Tibial nerve (tissue), 4 donors: Measurements from ENCODE around the gene SPATC1L. TPM values are rescaled to one million over a fixed set of nuclear protein-coding genes. Genes with fewer than 3 reads are reported as not detected.
A peak's percentile ranks its signal among the peaks of the same experiment; 100 is the strongest.

Experiments
- DNase-seq, 2 donors: peaks; one replicate each; pipeline ENCODE4 v3.0.0-alpha.2; 2019; ENCODE audit warnings: low spot score in 2 of 2
- H3K27ac ChIP-seq, 4 donors: fragments of 200-600 bp; sonication (generic) in 3 of 4; one replicate each; pipeline ENCODE4 v1.5.1; 2017 to 2019; ENCODE audit warnings: mild to moderate bottlenecking in 1 of 4
- H3K27me3 ChIP-seq, 2 donors: fragments of 200-600 bp; sonication (generic) in 1 of 2; one replicate each; pipeline versions ENCODE4 v1.5.1 to v1.6.0; 2017 to 2019
- H3K36me3 ChIP-seq, 3 donors: fragments of 200-600 bp; sonication (generic); one replicate each; pipeline ENCODE4 v1.5.1; 2018 to 2019
- H3K4me1 ChIP-seq, 4 donors: fragments of 200-600 bp; sonication (generic) in 3 of 4; one replicate each; pipeline ENCODE4 v1.5.1; 2017 to 2019
- H3K4me3 ChIP-seq, 4 donors: fragments of 200-600 bp; sonication (generic) in 3 of 4; one replicate each; pipeline ENCODE4 v1.5.1; 2017 to 2019; ENCODE audit warnings: mild to moderate bottlenecking in 1 of 4, moderate library complexity in 1 of 4
- H3K9me3 ChIP-seq, 4 donors: fragments of 200-600 bp; sonication (generic) in 3 of 4; one replicate each; pipeline ENCODE4 v1.5.1; 2017 to 2019
- CTCF ChIP-seq, 5 experiments: fragments of 200-600 bp in 3 of 5; fragments of 450-650 bp in 2 of 5; sonication (generic) in 3 of 5; IDR thresholded peaks; one replicate each; pipeline ENCODE4 v1.5.1; 2016 to 2019; ENCODE audit warnings: antibody characterized with exemption in 5 of 5, mild to moderate bottlenecking in 3 of 5, moderate library complexity in 2 of 5
- EP300 ChIP-seq, 2 donors: sonication (generic); formaldehyde crosslinking; IDR thresholded peaks; one replicate each; pipeline ENCODE4 v1.6.1; 2017; ENCODE audit warnings: antibody characterized with exemption in 2 of 2, mild to moderate bottlenecking in 1 of 2
- POLR2A ChIP-seq, 2 donors: fragments of 450-650 bp; IDR thresholded peaks; one replicate each; pipeline ENCODE4 v1.6.1; 2017; ENCODE audit warnings: antibody characterized with exemption in 2 of 2, mild to moderate bottlenecking in 2 of 2, moderate library complexity in 2 of 2
- WGBS, 2 donors: methylation state at CpG; one replicate each; pipeline ENCODE4 v1.1.5; 2018; 5-methylcytosine and 5-hydroxymethylcytosine counted together
- total RNA-seq, 4 donors: library from RNA; depleted of rRNA; stranded (reverse); fragments of >200 nt; gene quantifications; one replicate each; pipeline ENCODE4 v1.1.0, GENCODE V29; 2016

SPATC1L gene
- total RNA-seq, 4 donors from 2014 or later: 4.5 to 12.9 (median 8.0) TPM

GRCh38 chr21:46128933-46129571 lies 55.2 kb downstream of the SPATC1L start:
- 85 to 88% methylated on average over 28 to 43 of the region's 45 CpGs for WGBS, 2 donors
- no peaks in the 10 kb centered on the region for H3K9me3 ChIP-seq
- no peak for DNase-seq
- no peaks in the 10 kb centered on the region for H3K27me3 ChIP-seq
- H3K4me3 ChIP-seq: no peak overlapping the region
- no peaks in the 10 kb centered on the region for H3K4me1 ChIP-seq
- H3K36me3 ChIP-seq: peaks cover 0 to 67% (median 0%) of the 10 kb centered on the region in 3 donors
- no peak for TF ChIP-seq EP300 (IDR thresholded peaks at IDR 0.05)
- no peak for TF ChIP-seq CTCF (IDR thresholded peaks at IDR 0.05)
- TF ChIP-seq POLR2A (IDR thresholded peaks at IDR 0.05): no peak
- H3K27ac ChIP-seq: no peak overlapping the region

- TF ChIP-seq EP300 (IDR thresholded peaks at IDR 0.05) (no peak), CTCF (IDR thresholded peaks at IDR 0.05) (no peak), POLR2A (IDR thresholded peaks at IDR 0.05) (no peak)
- 73% methylated on average over 23 of the region's 23 CpGs for WGBS, 2 donors
- DNase-seq: no peak
- Histone ChIP-seq H3K27me3 (no peaks in the 10 kb centered on the region), H3K9me3 (no peaks in the 10 kb centered on the region), H3K27ac (no peak overlapping the region), H3K36me3 (peaks cover 0 to 72% (median 0%) of the 10 kb centered on the region in 3 donors), H3K4me1 (no peaks in the 10 kb centered on the region), H3K4me3 (no peak overlapping the region)
These were observed 55.9 kb downstream of the SPATC1L start for GRCh38 chr21:46128106-46128932.

- Histone ChIP-seq H3K27ac (no peak overlapping the region), H3K27me3 (no peaks in the 10 kb centered on the region), H3K4me1 (no peaks in the 10 kb centered on the region), H3K9me3 (no peaks in the 10 kb centered on the region), H3K4me3 (no peak overlapping the region), H3K36me3 (peaks cover 0 to 76% (median 0%) of the 10 kb centered on the region in 3 donors)
- peak in 1 of 2 donors; percentile 11 for DNase-seq
- WGBS, 2 donors: 91% methylated on average over 35 of the region's 40 CpGs
- no peak for TF ChIP-seq EP300 (IDR thresholded peaks at IDR 0.05)
- no peak for TF ChIP-seq CTCF (IDR thresholded peaks at IDR 0.05)
- TF ChIP-seq POLR2A (IDR thresholded peaks at IDR 0.05): no peak
These were observed 56.8 kb downstream of the SPATC1L start for GRCh38 chr21:46127239-46128105.

- Histone ChIP-seq H3K9me3 (no peaks in the 10 kb centered on the region), H3K27me3 (no peaks in the 10 kb centered on the region), H3K36me3 (peaks cover 0 to 80% (median 0%) of the 10 kb centered on the region in 3 donors), H3K4me3 (no peak overlapping the region), H3K27ac (no peak overlapping the region), H3K4me1 (no peaks in the 10 kb centered on the region)
- peak in 1 of 2 donors; percentile 11 for DNase-seq
- 82 to 83% methylated on average over 17 to 21 of the region's 32 CpGs for WGBS, 2 donors
- TF ChIP-seq POLR2A (IDR thresholded peaks at IDR 0.05): no peak
- TF ChIP-seq CTCF (IDR thresholded peaks at IDR 0.05): no peak
- TF ChIP-seq EP300 (IDR thresholded peaks at IDR 0.05): no peak
These were observed 57.7 kb downstream of the SPATC1L start for GRCh38 chr21:46126309-46127238.
